Stimulated activated memory B cell treated with anti-CD40 and anti-IgM and Interleukin-4, amounts not matched to agents 10 μg/mL and 1 μg/mL and 100 μg/mL, for 72 hours (primary cell): Measurements from ENCODE around the gene ARPC1A.
A peak's percentile ranks its signal among the peaks of the same experiment; 100 is the strongest.
"Not testable (repeated sequence)": the region's sequence is repeated elsewhere in the genome, so short reads cannot be mapped to it uniquely, and the experiment has no call there.

Experiments
- ATAC-seq: fragments of 150-1000 bp; cut with Tn5 transposase; 2 replicates; pipeline ENCODE4 v1.10.0; 2021
- H3K27ac Mint-ChIP-seq: one replicate; pipeline ENCODE4 v1.8.0; 2022; ENCODE audit warnings: mild to moderate bottlenecking, mixed read lengths
- H3K27me3 Mint-ChIP-seq: one replicate; pipeline ENCODE4 v1.8.0; 2022; ENCODE audit warnings: mixed read lengths
- H3K36me3 Mint-ChIP-seq: one replicate; pipeline ENCODE4 v1.8.0; 2022; ENCODE audit warnings: mixed read lengths
- H3K4me1 Mint-ChIP-seq: one replicate; pipeline ENCODE4 v1.8.0; 2022; ENCODE audit warnings: mixed read lengths
- H3K4me3 Mint-ChIP-seq: one replicate; pipeline ENCODE4 v1.8.0; 2022; ENCODE audit warnings: mild to moderate bottlenecking, moderate library complexity, mixed read lengths
- H3K9me3 Mint-ChIP-seq: one replicate; pipeline ENCODE4 v1.8.0; 2022; ENCODE audit warnings: mixed read lengths

Gene ARPC1A

DNA sequence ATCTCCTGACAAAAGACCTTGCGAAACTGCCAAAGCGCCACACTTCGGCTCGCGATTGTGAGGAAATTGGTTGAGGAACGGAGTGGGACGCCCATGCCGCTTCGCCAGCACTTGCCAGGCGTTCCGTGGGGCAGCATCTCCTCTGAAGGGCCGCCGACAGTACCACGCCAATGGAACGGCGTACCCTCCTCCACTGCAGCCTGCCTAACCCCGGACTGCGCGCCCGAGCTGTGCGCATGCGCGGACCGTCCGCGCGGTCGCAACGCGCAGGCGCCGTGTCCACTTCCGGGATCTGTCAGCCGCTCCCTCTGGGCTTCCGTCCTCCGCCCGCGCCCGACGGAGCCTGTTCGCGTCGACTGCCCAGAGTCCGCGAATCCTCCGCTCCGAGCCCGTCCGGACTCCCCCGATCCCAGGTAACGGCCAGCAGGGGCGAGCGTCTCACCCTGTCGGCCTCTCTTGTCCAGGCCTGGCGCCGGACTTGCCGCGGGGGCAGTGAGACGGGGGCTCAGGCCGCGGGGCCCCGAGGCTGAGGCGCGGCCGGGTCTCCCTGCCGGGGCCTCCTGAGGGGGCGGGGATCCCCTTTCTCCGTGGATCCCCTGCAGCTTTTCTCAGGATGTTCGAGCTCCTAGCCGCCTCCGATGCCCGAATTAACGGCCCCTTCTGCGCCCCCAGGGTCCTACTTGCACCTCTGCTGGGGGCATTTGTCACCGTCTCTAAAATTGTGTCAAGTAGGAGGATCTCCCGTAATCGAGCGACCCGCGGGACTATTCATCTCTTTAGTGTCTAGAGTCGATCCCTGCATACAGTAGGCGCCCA is at the start of gene ARPC1A:
Gene ARPC1A, plus strand, starts transcription at position 307 of the 816 bp plus-strand sequence. CDS start 7,456 bp downstream, outside the sequence.
- Mint-ChIP-seq H3K4me1 (peaks cover 55% of the 10 kb centered on the region), H3K36me3 (no peaks in the 10 kb centered on the region), H3K4me3 (peak within 1 kb of the TSS; percentile 98), H3K9me3 (no peaks in the 10 kb centered on the region), H3K27me3 (no peaks in the 10 kb centered on the region), H3K27ac (peak within 1 kb of the TSS; percentile 92)
- ATAC-seq = peak; percentile 98

DNA sequence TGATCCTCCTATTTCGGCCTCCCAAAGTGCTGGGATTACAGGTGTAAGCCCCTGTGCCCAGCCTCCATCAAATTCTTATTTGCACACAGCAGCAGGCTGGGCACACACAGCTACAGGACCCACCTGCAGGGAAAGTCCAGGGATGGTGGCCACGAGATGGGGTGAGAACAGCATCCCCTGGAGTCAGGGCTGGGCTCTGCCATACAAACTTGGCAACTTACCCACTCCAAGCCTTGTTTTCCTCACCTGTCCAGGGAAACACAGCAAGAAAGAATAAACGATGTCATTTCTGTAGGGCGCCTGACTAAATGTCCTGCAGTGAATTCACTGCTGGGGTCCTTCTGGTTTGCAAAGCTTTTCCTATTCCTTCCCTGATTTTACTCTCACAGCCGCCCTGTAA is 47.5 kb upstream of the ARPC1A start:
- ATAC-seq = no peak
- Mint-ChIP-seq H3K4me3 (no peak overlapping the region), H3K9me3 (no peaks in the 10 kb centered on the region), H3K4me1 (no peaks in the 10 kb centered on the region), H3K36me3 (no peaks in the 10 kb centered on the region), H3K27me3 (peaks cover 11% of the 10 kb centered on the region), H3K27ac (no peak overlapping the region)

- not testable (repeated sequence) for ATAC-seq, H3K4me3 Mint-ChIP-seq, H3K9me3 Mint-ChIP-seq, H3K27me3 Mint-ChIP-seq, H3K4me1 Mint-ChIP-seq, H3K36me3 Mint-ChIP-seq, H3K27ac Mint-ChIP-seq
These were observed 41.5 kb upstream of the ARPC1A start for GRCh38 chr7:99284165-99284564.

GRCh38 chr7:99287779-99288534 is 37.7 kb upstream of the ARPC1A start:
- Mint-ChIP-seq H3K4me1 (no peaks in the 10 kb centered on the region), H3K27ac (no peak overlapping the region), H3K9me3 (no peaks in the 10 kb centered on the region), H3K27me3 (no peaks in the 10 kb centered on the region), H3K4me3 (no peak overlapping the region), H3K36me3 (no peaks in the 10 kb centered on the region)
- no peak for ATAC-seq

- H3K27me3 Mint-ChIP-seq = no peaks in the 10 kb centered on the region
- no peaks in the 10 kb centered on the region for H3K9me3 Mint-ChIP-seq
- no peak for ATAC-seq
- no peaks in the 10 kb centered on the region for H3K36me3 Mint-ChIP-seq
- H3K4me3 Mint-ChIP-seq = no peak overlapping the region
- H3K4me1 Mint-ChIP-seq = no peaks in the 10 kb centered on the region
- H3K27ac Mint-ChIP-seq = no peak overlapping the region
These were observed 36.5 kb upstream of the ARPC1A start for GRCh38 chr7:99289185-99289584.

DNA sequence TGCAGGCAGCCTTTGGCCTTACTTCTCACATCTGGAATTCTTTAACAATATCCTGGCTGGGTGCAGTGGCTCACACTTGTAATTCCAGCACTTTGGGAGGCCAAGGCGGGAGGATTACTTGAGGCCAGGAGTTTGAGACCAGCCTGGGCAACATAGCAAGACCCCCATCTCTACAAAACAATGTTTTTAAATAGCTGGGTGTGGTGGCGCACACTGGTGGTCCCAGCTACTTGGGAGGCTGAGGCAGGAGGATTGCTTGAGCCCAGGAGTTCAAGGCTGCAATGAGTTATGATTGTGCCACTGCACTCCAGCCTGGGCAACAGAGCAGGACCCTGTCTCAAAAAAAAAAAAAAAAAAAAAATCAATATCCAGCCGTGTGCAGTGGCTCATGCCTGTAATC is 35.5 kb upstream of the ARPC1A start:
- H3K36me3 Mint-ChIP-seq, H3K27ac Mint-ChIP-seq, H3K27me3 Mint-ChIP-seq, H3K4me3 Mint-ChIP-seq, H3K9me3 Mint-ChIP-seq, ATAC-seq, H3K4me1 Mint-ChIP-seq: not testable (repeated sequence)

- no peak for ATAC-seq
- Mint-ChIP-seq H3K36me3 (no peaks in the 10 kb centered on the region), H3K27me3 (no peaks in the 10 kb centered on the region), H3K9me3 (no peaks in the 10 kb centered on the region), H3K4me1 (no peaks in the 10 kb centered on the region), H3K4me3 (no peak overlapping the region), H3K27ac (no peak overlapping the region)
These were observed 34.6 kb upstream of the ARPC1A start for GRCh38 chr7:99290980-99291607.

DNA sequence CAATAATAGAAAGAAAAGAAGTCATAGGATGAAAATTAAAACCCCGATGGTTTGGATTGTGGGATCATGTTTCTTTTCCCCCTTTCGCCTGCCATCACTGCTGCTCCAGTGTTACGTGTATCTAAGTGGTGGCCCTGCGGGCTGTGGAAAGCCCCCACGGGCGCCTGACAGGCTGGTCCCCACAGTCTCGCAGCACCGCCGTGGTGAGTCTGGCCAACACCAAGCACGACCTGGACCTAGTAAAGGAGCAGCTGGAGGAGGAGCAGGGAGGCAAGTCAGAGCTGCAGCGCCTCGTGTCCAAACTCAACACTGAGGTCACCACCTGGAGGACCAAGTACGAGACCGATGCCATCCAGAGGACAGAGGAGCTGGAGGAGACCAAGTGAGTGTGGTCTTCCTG is 33.6 kb upstream of the ARPC1A start:
- Mint-ChIP-seq H3K9me3 (no peaks in the 10 kb centered on the region), H3K27ac (no peak overlapping the region), H3K27me3 (no peaks in the 10 kb centered on the region), H3K4me1 (no peaks in the 10 kb centered on the region), H3K36me3 (no peaks in the 10 kb centered on the region), H3K4me3 (no peak overlapping the region)
- ATAC-seq = no peak

GRCh38 chr7:99293167-99293566 is 32.5 kb upstream of the ARPC1A start:
- H3K9me3 Mint-ChIP-seq = no peaks in the 10 kb centered on the region
- no peaks in the 10 kb centered on the region for H3K36me3 Mint-ChIP-seq
- H3K27ac Mint-ChIP-seq = no peak overlapping the region

DNA sequence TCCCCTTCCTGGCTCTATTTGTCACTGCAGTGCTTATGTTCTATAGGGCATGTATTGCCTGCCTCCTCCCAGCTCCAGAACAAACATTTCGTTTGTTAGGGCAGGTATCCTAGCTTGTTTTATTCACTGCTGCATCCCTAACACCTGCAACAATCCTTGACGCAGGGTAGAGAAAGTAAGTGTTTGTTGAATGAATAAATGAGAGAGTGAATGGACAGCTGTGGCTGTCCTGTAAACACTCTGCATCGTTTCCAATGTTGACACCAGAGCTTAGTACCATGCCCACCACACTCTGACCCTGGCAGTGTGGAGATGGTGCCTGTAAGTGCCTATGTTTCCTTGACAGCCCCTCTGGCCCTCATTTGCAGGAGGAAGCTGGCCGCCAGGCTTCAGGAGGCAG is 32.0 kb upstream of the ARPC1A start:
- Mint-ChIP-seq H3K4me1 (no peaks in the 10 kb centered on the region), H3K27ac (no peak overlapping the region), H3K9me3 (no peaks in the 10 kb centered on the region), H3K27me3 (no peaks in the 10 kb centered on the region), H3K4me3 (no peak overlapping the region), H3K36me3 (no peaks in the 10 kb centered on the region)
- no peak for ATAC-seq

More at GRCh38 chr7:99293167-99293566, 32.5 kb upstream of the ARPC1A start:
- Mint-ChIP-seq H3K4me3 (no peak overlapping the region), H3K4me1 (no peaks in the 10 kb centered on the region), H3K27me3 (no peaks in the 10 kb centered on the region)
- no peak for ATAC-seq

DNA sequence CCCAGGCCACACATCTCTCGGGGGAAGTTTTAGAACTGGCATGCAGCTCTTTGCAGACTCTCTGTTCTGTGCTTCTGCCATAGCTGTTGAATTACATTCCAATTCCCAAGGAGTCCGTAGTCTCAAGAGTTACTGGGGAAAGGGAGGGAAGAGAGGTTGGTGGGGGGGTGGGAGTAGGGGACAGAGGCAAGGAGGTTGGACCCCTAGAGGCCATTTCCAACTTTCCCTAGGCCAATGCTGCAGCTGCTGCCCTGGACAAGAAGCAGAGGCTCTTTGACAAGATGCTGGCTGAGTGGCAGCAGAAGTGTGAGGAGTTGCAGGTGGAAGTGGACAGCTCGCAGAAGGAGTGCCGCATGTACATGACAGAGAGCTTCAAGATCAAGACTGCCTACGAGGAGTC is 29.2 kb upstream of the ARPC1A start:
- no peak overlapping the region for H3K27ac Mint-ChIP-seq
- ATAC-seq = no peak
- H3K27me3 Mint-ChIP-seq = no peaks in the 10 kb centered on the region
- no peaks in the 10 kb centered on the region for H3K4me1 Mint-ChIP-seq
- no peaks in the 10 kb centered on the region for H3K36me3 Mint-ChIP-seq
- H3K4me3 Mint-ChIP-seq = no peak overlapping the region
- H3K9me3 Mint-ChIP-seq = no peaks in the 10 kb centered on the region

DNA sequence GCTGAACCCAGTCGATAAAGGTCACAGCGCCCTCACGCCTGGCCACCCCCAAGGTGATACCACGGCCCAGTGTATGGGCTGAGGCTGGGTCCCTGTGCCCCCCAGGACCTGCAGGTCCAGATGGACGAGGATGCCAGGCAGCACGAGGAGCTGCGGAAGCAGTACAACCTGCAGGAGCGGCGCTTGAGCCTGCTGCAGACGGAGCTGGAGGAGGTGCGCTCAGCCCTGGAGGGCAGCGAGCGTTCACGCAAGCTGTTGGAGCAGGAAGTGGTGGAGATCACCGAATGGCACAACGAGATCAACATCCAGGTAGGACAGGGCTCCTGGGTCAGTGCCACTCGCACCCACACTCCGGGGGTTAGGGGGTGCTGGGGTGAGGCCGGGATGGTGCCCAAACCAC is 24.2 kb upstream of the ARPC1A start:
- Mint-ChIP-seq H3K9me3 (no peaks in the 10 kb centered on the region), H3K36me3 (no peaks in the 10 kb centered on the region), H3K27ac (no peak overlapping the region), H3K4me1 (no peaks in the 10 kb centered on the region), H3K27me3 (no peaks in the 10 kb centered on the region), H3K4me3 (no peak overlapping the region)
- ATAC-seq = no peak

- H3K9me3 Mint-ChIP-seq = peaks cover 3% of the 10 kb centered on the region
- no peak overlapping the region for H3K27ac Mint-ChIP-seq
These were observed 20.0 kb upstream of the ARPC1A start for GRCh38 chr7:99305473-99306260.

GRCh38 chr7:99308461-99309074 is 17.1 kb upstream of the ARPC1A start:
- Mint-ChIP-seq H3K4me1 (peaks cover 12% of the 10 kb centered on the region), H3K9me3 (peaks cover 3% of the 10 kb centered on the region), H3K27ac (no peak overlapping the region), H3K36me3 (peaks cover 6% of the 10 kb centered on the region), H3K27me3 (peaks cover 6% of the 10 kb centered on the region), H3K4me3 (no peak overlapping the region)
- no peak for ATAC-seq

More at GRCh38 chr7:99305473-99306260, 20.0 kb upstream of the ARPC1A start:
- Mint-ChIP-seq H3K4me1 (no peaks in the 10 kb centered on the region), H3K4me3 (no peak overlapping the region), H3K27me3 (no peaks in the 10 kb centered on the region), H3K36me3 (peaks cover 6% of the 10 kb centered on the region)
- ATAC-seq = no peak
